Mucosa of rectum (tissue), 2 donors: Measurements from ENCODE around the gene CCDC134.

ENCODE experiments used
- H3K27ac ChIP-seq, 2 donors: one replicate each; pipeline ENCODE4 v1.7.0; 2013; ENCODE audit warnings: inconsistent platforms in 2 of 2, low read depth in 2 of 2, low read length in 2 of 2
- H3K27me3 ChIP-seq, 2 donors: one replicate each; pipeline ENCODE4 v1.7.0; 2013; ENCODE audit warnings: low read length in 2 of 2; ENCODE audit not compliant: control insufficient read depth in 2 of 2, insufficient read depth in 2 of 2
- H3K36me3 ChIP-seq, 2 donors: one replicate each; pipeline ENCODE4 v1.7.0; 2013; ENCODE audit warnings: low read length in 2 of 2; ENCODE audit not compliant: control insufficient read depth in 2 of 2, insufficient read depth in 2 of 2
- H3K4me1 ChIP-seq, 2 donors: one replicate each; pipeline ENCODE4 v1.7.0; 2013; ENCODE audit warnings: low read length in 2 of 2, mild to moderate bottlenecking in 1 of 2; ENCODE audit not compliant: control insufficient read depth in 2 of 2, insufficient read depth in 2 of 2
- H3K4me3 ChIP-seq, 2 donors: one replicate each; pipeline ENCODE4 v1.7.0; 2013; ENCODE audit warnings: low read length in 2 of 2
- H3K9ac ChIP-seq, 2 donors: one replicate each; pipeline ENCODE4 v1.7.0; 2013; ENCODE audit warnings: low read length in 2 of 2, low read depth in 1 of 2, mild to moderate bottlenecking in 1 of 2
- H3K9me3 ChIP-seq, 2 donors: one replicate each; pipeline ENCODE4 v1.7.0; 2013; ENCODE audit warnings: low read length in 2 of 2; ENCODE audit not compliant: control insufficient read depth in 2 of 2
- donor health status: healthy.
- donor health status: Normal muscosa, but diverticular disease.

CCDC134 gene

DNA sequence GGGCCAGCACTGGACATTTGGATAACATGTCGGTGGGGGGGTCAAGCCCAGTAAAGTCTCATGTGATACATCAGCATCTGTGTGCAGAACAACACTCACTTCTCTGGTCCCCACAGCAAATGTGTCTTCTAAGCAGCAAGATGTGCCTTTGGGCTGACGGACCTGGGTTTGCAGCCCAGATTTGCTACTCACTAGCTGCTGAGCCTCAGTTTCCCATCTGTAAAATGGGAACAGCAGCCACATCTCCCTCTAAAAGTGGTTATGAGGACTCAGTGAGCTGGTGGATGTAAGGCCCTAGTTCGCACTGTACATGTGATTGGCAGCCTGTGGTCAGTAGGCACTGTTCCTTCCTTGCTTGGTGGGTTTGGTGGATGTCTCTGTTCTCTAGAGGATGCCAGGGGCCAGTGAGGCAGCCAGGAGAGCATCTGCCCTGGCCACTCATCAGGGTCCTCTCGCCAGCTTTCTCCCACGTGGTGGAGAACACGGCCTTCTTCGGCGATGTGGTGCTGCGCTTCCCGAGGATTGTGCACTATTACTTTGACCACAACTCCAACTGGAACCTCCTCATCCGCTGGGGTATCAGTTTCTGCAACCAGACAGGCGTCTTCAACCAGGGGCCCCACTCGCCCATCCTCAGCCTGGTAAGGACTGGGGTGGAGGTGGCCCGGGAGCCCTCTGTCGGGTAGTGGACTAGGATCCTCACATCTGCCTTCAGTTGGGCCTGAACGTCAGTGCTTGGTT lies 12.5 kb downstream of the CCDC134 start:
- Histone ChIP-seq H3K27me3 (no peaks in the 10 kb centered on the region), H3K4me1 (no peaks in the 10 kb centered on the region), H3K36me3 (peaks cover 12 to 39% of the 10 kb centered on the region in 2 donors), H3K9ac (no peak overlapping the region), H3K4me3 (no peak overlapping the region), H3K9me3 (no peaks in the 10 kb centered on the region), H3K27ac (no peak overlapping the region)

DNA sequence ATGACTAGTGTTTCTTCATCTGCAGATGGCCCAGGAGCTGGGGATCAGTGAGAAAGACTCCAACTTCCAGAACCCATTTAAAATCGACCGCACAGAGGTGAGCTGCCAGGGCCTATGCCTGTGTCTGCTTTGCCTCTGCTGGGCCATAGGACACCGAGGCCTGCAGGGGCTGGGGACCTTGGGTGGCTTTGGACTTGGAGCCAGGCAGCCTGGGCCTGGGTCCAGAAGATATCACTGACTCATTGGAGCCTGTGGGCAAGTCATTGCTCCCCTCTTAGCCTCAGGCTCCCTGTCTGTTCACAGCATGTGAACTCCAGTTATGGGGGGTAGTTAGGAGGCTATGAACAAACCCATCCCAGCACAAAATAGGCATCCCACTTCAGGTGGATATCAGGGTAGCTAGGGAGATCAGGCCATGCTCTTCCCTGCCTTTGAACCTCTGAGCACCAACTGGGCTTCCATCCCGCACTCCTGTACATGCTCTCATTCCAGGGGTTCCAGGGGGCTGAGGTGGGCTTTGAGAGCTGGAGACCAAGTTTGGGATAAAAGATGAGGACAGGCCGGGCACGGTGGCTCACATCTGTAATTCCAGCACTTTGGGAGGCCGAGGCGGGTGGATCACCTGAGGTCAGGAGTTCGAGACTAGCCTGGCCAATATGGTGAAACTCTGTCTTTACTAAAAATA lies 13.4 kb downstream of the CCDC134 start:
- H3K9me3 ChIP-seq, result no peaks in the 10 kb centered on the region
- H3K4me3 ChIP-seq, result no peak overlapping the region
- H3K4me1 ChIP-seq, result no peaks in the 10 kb centered on the region
- H3K27me3 ChIP-seq, result no peaks in the 10 kb centered on the region
- peaks cover 12 to 39% of the 10 kb centered on the region in 2 donors for H3K36me3 ChIP-seq
- no peak overlapping the region for H3K27ac ChIP-seq
- H3K9ac ChIP-seq, result no peak overlapping the region

DNA sequence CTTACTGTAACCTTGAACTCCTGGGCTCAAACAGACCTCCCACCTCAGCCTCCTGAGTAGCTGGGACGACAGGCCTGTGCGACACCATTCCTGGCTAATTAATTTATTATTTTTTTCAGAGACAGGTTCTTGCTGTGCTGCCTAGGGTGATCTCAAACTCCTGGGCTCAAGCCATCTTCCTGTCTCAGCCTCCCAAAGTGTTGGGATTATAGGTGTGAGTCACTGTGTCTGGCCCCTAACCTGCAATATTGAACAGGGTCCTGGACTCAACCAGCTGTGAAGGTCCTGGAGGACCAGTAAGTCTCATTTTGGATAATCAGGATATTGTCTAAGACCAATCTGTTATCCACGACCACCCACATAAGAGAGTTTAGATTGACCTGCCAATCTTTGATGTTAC lies 15.2 kb downstream of the CCDC134 start:
- Histone ChIP-seq H3K9ac (no peak overlapping the region), H3K27me3 (no peaks in the 10 kb centered on the region), H3K4me1 (no peaks in the 10 kb centered on the region), H3K4me3 (no peak overlapping the region), H3K9me3 (no peaks in the 10 kb centered on the region), H3K27ac (no peak overlapping the region), H3K36me3 (peaks cover 6 to 35% of the 10 kb centered on the region in 2 donors)

DNA sequence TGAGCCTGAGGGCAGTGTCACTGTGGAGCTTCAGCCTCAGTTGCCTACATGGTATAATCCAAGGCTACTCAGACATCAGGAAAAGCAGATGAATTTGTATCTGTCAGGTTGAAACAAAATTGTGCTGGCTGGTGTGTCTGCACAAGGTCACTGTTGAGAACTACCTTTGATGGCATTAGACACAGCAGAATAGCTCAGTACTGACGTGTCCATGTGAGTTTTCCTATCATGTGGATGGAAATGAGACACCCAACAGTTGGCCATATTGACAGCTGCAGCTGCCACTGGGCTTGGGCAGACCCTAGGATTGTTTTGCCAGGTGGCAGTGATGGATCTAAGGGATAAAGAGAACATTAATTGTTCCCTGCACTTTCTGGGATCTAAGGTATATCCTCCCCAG lies 15.8 kb downstream of the CCDC134 start:
- no peaks in the 10 kb centered on the region for H3K4me1 ChIP-seq
- H3K9ac ChIP-seq, result no peak overlapping the region
- peaks cover 6 to 38% of the 10 kb centered on the region in 2 donors for H3K36me3 ChIP-seq
- H3K27ac ChIP-seq, result no peak overlapping the region
- H3K9me3 ChIP-seq, result no peaks in the 10 kb centered on the region
- no peak overlapping the region for H3K4me3 ChIP-seq
- no peaks in the 10 kb centered on the region for H3K27me3 ChIP-seq

DNA sequence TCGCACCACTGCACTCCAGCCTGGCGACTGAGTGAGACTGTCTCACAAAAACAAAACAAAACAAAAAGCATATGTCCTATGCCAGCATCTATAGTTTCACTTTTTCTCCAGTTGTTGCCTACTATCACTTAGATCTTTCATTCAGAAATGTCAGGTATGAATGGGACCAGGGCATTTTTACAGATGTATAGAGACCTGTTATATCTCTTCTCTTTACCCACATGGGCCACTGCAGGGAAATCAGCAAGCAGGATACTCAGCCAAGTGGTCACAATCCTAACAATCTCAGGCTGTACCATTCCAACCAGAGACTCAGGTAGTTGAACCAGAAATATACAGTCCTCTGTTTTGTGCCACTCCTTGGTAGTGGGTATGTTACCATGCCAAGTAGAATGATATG lies 16.4 kb downstream of the CCDC134 start:
- Histone ChIP-seq H3K9me3 (no peaks in the 10 kb centered on the region), H3K4me1 (no peaks in the 10 kb centered on the region), H3K9ac (no peak overlapping the region), H3K27me3 (no peaks in the 10 kb centered on the region), H3K36me3 (peaks cover 6 to 36% of the 10 kb centered on the region in 2 donors), H3K4me3 (no peak overlapping the region), H3K27ac (no peak overlapping the region)

DNA sequence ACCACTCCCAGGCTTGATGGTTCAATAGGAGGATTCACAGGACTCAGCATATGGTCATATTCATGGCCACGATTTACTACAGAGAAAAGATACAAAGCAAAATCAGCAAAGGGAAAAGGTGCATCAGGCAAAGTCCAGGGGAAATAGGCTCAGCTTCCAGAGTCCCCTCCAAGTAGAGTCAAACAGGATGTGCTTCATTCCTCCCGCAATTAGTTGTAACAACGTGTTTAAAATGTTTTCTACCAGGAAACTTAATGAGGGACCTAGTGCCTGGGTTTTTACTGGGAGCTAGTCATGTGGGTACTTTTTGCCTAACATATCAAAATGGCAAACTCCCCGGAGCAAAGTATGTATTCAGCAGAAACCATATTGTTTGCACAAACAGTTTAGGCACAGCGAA lies 17.5 kb downstream of the CCDC134 start:
- Histone ChIP-seq H3K4me1 (peaks cover 0 to 3% of the 10 kb centered on the region in 2 donors), H3K9me3 (no peaks in the 10 kb centered on the region), H3K27me3 (no peaks in the 10 kb centered on the region), H3K9ac (no peak overlapping the region), H3K36me3 (peaks cover 8 to 30% of the 10 kb centered on the region in 2 donors), H3K27ac (no peak overlapping the region), H3K4me3 (no peak overlapping the region)

DNA sequence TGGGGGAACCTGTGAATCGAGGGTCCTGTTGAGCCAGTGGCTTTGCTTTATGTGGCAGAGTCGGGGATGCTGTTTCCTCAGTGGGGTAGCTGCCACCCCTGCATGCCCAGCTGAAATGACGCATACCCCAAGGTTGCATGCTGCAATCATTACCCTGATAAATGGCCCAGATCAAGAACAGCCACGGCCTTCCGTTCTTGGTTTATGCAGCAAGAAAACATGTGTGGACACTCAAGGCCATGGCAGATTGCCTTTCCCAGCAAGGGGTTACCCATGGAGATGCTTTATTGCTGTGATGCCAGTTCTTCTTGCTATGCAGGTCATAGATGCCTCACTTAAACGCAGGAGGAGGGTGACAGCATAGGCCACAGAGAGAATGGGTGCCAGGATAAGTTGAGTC lies 18.1 kb downstream of the CCDC134 start:
- Histone ChIP-seq H3K9me3 (no peaks in the 10 kb centered on the region), H3K27ac (no peak overlapping the region), H3K9ac (no peak overlapping the region), H3K4me1 (peaks cover 0 to 5% of the 10 kb centered on the region in 2 donors), H3K36me3 (peaks cover 8 to 25% of the 10 kb centered on the region in 2 donors), H3K4me3 (no peak overlapping the region), H3K27me3 (no peaks in the 10 kb centered on the region)

DNA sequence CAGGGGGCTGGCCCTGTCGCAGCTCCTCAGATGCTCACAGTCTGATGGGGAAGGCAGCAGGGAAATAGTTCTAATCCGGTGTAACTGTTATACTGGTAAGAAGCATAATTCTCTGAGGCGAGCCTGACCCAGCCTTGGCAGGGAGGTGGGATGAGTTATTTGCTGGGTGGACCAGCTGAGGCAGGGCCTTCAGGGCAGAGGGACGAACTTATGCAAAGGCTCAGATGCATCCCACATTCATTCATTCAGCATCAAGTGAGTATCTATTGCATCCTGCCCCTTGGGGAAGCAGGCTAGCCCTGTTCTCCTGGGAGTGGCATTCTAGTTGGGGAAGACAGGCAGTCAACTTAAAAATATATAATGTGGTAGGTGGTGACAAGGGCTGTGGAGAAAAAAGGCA lies 18.8 kb downstream of the CCDC134 start:
- H3K36me3 ChIP-seq, result peaks cover 5 to 22% of the 10 kb centered on the region in 2 donors
- no peak overlapping the region for H3K27ac ChIP-seq
- H3K27me3 ChIP-seq, result no peaks in the 10 kb centered on the region
- no peaks in the 10 kb centered on the region for H3K9me3 ChIP-seq
- H3K4me3 ChIP-seq, result no peak overlapping the region
- H3K9ac ChIP-seq, result no peak overlapping the region
- peaks cover 0 to 7% of the 10 kb centered on the region in 2 donors for H3K4me1 ChIP-seq

DNA sequence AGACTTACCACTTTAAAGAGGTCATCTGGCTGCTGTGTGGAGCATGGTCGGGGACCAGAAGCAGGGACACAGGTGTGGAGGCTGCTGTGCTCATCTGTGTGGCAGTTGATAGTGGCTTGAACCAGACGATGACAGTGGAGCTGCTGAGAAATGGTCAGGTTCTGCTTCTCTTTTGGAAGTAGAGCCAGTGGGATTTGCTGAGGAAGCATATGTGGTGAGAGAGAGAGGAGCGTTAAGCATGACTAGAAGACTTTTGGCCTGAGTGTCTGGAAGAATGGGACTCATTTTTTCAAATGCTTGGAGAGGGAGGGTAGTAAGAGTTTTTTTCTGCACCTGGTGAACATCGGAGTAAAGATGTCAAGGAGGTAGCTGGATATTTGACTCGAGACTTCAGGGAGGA lies 20.0 kb downstream of the CCDC134 start:
- peaks cover 1 to 10% of the 10 kb centered on the region in 2 donors for H3K4me1 ChIP-seq
- no peak overlapping the region for H3K9ac ChIP-seq
- H3K36me3 ChIP-seq, result peaks cover 2 to 15% of the 10 kb centered on the region in 2 donors
- no peak overlapping the region for H3K4me3 ChIP-seq
- no peaks in the 10 kb centered on the region for H3K27me3 ChIP-seq
- no peak overlapping the region for H3K27ac ChIP-seq
- H3K9me3 ChIP-seq, result no peaks in the 10 kb centered on the region

DNA sequence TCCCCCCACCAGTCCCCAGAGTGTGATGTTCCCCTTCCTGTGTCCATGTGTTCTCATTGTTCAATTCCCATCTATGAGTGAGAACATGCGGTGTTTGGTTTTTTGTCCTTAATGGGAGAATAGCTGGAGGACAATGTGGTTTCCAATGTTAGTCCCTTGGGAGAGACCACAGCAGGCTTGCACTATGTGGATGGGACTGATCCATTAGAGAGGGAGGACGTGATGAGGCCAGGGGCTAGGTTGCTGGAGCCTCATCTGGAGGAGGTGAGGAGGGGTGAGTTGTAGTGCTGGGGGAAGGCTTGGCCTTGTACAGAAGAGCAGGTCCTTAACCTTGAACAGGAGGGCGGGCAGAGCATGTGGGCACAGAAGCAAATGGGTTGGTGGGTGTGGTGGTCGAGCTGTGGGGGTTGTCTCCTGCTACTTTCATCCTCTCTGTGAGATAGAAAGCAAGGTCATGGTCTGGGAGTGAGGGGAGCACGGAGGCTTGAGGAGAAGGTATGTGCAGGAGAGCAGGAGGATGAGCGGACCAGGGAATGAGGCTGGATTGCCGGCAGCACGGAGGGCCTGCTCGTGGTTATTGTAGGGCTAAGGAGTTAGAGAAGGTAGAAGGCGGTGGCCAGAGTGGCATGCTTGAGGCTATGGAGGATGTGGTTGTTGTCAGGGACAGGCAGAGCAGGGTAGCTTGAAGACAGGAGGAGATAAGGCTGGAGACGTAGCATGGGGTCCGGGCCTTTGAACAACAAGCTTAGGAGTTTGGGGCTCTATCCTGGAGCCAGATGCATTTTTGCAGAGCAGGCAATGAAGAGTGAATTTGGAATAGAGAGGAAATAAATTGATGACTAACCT lies 21.2 kb downstream of the CCDC134 start:
- H3K36me3 ChIP-seq, result peaks cover 2 to 6% of the 10 kb centered on the region in 2 donors
- H3K4me1 ChIP-seq, result peaks cover 14 to 23% of the 10 kb centered on the region in 2 donors
- no peaks in the 10 kb centered on the region for H3K9me3 ChIP-seq
- H3K9ac ChIP-seq, result no peak overlapping the region
- no peak overlapping the region for H3K4me3 ChIP-seq
- no peak overlapping the region for H3K27ac ChIP-seq
- no peaks in the 10 kb centered on the region for H3K27me3 ChIP-seq
